Spleen (tissue), 7 donors: ENCODE data around the gene THSD4.
"Not testable (repeated sequence)": the region's sequence is repeated elsewhere in the genome, so short reads cannot be mapped to it uniquely, and the experiment has no call there.

Experiments used
- CTCF ChIP-seq, 11 experiments: fragments of 200-600 bp in 7 of 11; fragments of 450-650 bp in 4 of 11; sonication (generic) in 4 of 11; IDR thresholded peaks in 8 of 11; conservative IDR thresholded peaks in 3 of 11; 1 replicate in 7 of 11; 2 replicates in 4 of 11; pipeline versions ENCODE4 v1.4.0 to v1.8.0; 2016 to 2021; ENCODE audit warnings: antibody characterized with exemption in 11 of 11, inconsistent platforms in 4 of 11, mild to moderate bottlenecking in 1 of 11
- POLR2A ChIP-seq, 3 donors: fragments of 450-650 bp; IDR thresholded peaks; one replicate each; pipeline ENCODE4 v1.5.1; 2017; ENCODE audit warnings: antibody characterized with exemption in 3 of 3, mild to moderate bottlenecking in 1 of 3
- POLR2AphosphoS5 ChIP-seq, 3 donors: sonication (generic); formaldehyde crosslinking; IDR thresholded peaks; one replicate each; pipeline ENCODE4 v1.5.1; 2017; ENCODE audit warnings: antibody characterized with exemption in 3 of 3
- donor health status: DM: no; HTN: no; CAD: no; lungs with moderate emphysema.
- donor health status: DM: no; HTN: no; CAD: no.
- donor health status: DM: no; HTN: no; CAD: no.

DNA sequence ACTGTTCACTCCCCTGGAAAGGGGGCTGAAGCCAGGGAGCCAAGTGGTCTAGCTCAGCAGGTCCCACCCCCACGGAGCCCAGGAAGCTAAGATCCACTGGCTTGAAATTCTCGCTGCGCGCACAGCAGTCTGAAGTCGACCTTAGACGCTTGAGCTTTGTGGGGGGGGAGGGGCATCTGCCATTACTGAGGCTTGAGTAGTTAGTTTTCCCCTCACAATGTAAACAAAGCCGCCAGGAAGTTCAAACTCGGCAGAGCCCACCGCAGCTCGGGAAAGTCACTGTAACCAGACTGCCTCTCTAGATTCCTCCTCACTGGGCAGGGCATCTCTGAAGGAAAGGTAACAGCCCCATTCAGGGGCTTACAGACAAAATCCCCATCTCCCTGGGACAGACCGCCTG, 150.3 kb downstream of the THSD4 start:
- TF ChIP-seq CTCF (IDR thresholded peaks at IDR 0.05 in 8 of 11, conservative IDR thresholded peaks at IDR 0.05 in 3 of 11); POLR2AphosphoS5 (IDR thresholded peaks at IDR 0.05); POLR2A (IDR thresholded peaks at IDR 0.05): not testable (repeated sequence)
